MM.1S (cell line): ENCODE data around the gene GINS3.

ENCODE experiments used
- EZH2 ChIP-seq: fragments of 300-600 bp; sonication (generic); optimal IDR thresholded peaks from 2 replicates; pipeline ENCODE3; 2017; ENCODE audit warnings: low read depth, mild to moderate bottlenecking, antibody characterized with exemption, low read length, mixed read lengths
- EZH2phosphoT487 ChIP-seq: fragments of 300-600 bp; sonication (generic); IDR thresholded peaks from 2 replicates; pipeline ENCODE4 v1.6.1; 2018; ENCODE audit warnings: antibody characterized with exemption, low read length
- TF ChIP-seq, protein P1 (sequence below): fragments of 300-600 bp; sonication (generic); IDR thresholded peaks from 2 replicates; pipeline ENCODE4 v1.5.1; 2016; ENCODE audit warnings: antibody characterized with exemption, low read length, mixed read lengths

DNA sequence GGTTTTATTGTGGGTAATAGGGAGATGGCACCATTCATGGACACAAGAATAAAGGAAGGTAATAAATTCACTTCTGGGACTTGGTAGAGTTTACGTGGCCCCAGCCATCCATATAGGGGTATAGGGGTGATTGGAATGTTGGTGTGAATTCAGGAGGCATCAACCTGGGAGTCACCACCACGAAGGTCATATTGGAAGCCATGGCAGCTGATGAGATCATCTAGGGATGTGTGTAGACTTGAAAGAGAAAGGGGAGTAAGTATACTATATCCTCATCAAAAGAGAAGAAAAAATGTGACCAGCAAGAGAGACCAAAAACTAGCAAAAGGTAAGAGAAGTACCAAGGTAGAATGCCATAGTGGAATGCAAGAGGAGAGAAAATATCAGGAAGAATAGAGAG, 26.6 kb upstream of the GINS3 start:
- no peak for TF ChIP-seq EZH2
- TF ChIP-seq, protein P1, sequence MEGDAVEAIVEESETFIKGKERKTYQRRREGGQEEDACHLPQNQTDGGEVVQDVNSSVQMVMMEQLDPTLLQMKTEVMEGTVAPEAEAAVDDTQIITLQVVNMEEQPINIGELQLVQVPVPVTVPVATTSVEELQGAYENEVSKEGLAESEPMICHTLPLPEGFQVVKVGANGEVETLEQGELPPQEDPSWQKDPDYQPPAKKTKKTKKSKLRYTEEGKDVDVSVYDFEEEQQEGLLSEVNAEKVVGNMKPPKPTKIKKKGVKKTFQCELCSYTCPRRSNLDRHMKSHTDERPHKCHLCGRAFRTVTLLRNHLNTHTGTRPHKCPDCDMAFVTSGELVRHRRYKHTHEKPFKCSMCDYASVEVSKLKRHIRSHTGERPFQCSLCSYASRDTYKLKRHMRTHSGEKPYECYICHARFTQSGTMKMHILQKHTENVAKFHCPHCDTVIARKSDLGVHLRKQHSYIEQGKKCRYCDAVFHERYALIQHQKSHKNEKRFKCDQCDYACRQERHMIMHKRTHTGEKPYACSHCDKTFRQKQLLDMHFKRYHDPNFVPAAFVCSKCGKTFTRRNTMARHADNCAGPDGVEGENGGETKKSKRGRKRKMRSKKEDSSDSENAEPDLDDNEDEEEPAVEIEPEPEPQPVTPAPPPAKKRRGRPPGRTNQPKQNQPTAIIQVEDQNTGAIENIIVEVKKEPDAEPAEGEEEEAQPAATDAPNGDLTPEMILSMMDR: no peak
- TF ChIP-seq EZH2phosphoT487: no peak
